ENCODE data around the gene MAST4. TPM values are rescaled to one million over a fixed set of nuclear protein-coding genes. Genes with fewer than 3 reads are reported as not detected.
A peak's percentile ranks its signal among the peaks of the same experiment; 100 is the strongest.

MAST4 gene
- total and polyA plus RNA-seq, 8 donors = 5.9 to 29.7 (median 10.0) TPM

DNA sequence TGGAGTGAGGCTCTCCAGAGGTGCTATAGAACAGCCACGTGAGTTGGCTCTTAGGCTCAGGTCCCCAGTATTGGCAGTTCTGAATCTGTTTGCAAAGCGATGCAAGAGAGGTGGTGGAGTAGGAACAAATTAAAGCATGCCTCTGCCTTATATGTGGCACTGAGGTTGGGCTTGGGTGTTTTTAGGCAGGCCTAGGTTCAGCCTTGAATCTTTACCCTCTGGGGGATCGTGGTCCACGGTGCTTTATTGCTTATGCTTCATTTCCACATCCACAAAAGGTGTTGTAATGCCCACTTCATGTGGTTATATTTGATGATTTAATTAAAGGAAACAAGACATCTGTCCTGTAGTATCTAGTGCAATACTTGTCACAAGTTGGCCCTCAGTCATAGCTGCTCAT is 544.2 kb downstream of the MAST4 start:
- Histone ChIP-seq H3K9me3 (no peaks in the 10 kb centered on the region), H3K27ac (no peak overlapping the region), H3K4me1 (no peaks in the 10 kb centered on the region), H3K27me3 (no peaks in the 10 kb centered on the region), H3K4me3 (no peak overlapping the region), H3K36me3 (peaks cover 0 to 6% (median 6%) of the 10 kb centered on the region in 3 donors)
- TF ChIP-seq, protein P1, sequence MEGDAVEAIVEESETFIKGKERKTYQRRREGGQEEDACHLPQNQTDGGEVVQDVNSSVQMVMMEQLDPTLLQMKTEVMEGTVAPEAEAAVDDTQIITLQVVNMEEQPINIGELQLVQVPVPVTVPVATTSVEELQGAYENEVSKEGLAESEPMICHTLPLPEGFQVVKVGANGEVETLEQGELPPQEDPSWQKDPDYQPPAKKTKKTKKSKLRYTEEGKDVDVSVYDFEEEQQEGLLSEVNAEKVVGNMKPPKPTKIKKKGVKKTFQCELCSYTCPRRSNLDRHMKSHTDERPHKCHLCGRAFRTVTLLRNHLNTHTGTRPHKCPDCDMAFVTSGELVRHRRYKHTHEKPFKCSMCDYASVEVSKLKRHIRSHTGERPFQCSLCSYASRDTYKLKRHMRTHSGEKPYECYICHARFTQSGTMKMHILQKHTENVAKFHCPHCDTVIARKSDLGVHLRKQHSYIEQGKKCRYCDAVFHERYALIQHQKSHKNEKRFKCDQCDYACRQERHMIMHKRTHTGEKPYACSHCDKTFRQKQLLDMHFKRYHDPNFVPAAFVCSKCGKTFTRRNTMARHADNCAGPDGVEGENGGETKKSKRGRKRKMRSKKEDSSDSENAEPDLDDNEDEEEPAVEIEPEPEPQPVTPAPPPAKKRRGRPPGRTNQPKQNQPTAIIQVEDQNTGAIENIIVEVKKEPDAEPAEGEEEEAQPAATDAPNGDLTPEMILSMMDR (IDR thresholded peaks at IDR 0.05) = no peak
- ATAC-seq (no peak), DNase-seq (no peak), FAIRE-seq (no peak)
- intact Hi-C loops (cut with DNase I) = no loop called here
- WGBS, 2 donors = 92 to 93% methylated on average over 4 of the region's 4 CpGs

GRCh38 chr5:67141644-67142043 is 545.5 kb downstream of the MAST4 start:
- intact Hi-C loops (cut with DNase I) = no loop called here
- DNase-seq = no peak
- TF ChIP-seq, protein P1 (IDR thresholded peaks at IDR 0.05) = no peak
- Histone ChIP-seq H3K9me3 (no peaks in the 10 kb centered on the region), H3K4me1 (no peaks in the 10 kb centered on the region), H3K27ac (no peak overlapping the region), H3K36me3 (peaks cover 0 to 12% (median 6%) of the 10 kb centered on the region in 3 donors), H3K27me3 (no peaks in the 10 kb centered on the region), H3K4me3 (no peak overlapping the region)
- FAIRE-seq = no peak
- ATAC-seq = peak in 2 of 4 donors; percentile 62 to 69

DNA sequence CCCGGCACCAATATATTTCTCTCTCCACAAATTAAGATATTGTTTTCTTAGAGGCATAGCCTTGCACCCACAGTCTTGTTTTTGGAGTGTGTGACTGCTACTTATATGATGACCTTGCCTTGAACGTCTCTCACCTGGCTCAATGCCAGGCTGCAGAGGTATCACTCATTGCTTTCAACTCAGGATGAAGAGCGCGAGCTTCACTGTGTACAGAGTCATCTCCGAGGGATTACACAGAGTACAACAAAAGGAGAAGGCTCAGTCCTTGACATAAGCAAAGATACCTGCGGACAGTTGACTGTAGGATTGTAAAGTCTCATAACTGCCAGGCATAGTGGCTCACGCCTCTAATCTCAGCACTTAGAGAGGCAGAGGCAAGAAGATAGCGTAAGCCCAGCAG is 546.6 kb downstream of the MAST4 start:
- no peak for DNase-seq
- H3K4me3 ChIP-seq = no peak overlapping the region
- peak in 1 of 4 donors; percentile 16 for ATAC-seq
- peaks cover 0 to 12% (median 6%) of the 10 kb centered on the region in 3 donors for H3K36me3 ChIP-seq
- no peaks in the 10 kb centered on the region for H3K27me3 ChIP-seq
- FAIRE-seq = no peak
- no peaks in the 10 kb centered on the region for H3K4me1 ChIP-seq
- TF ChIP-seq, protein P1 (IDR thresholded peaks at IDR 0.05) = no peak
- 79 to 82% methylated on average over 8 of the region's 8 CpGs for WGBS, 2 donors
- H3K27ac ChIP-seq = no peak overlapping the region
- no peaks in the 10 kb centered on the region for H3K9me3 ChIP-seq
- intact Hi-C loops (cut with DNase I) = no loop called here

DNA sequence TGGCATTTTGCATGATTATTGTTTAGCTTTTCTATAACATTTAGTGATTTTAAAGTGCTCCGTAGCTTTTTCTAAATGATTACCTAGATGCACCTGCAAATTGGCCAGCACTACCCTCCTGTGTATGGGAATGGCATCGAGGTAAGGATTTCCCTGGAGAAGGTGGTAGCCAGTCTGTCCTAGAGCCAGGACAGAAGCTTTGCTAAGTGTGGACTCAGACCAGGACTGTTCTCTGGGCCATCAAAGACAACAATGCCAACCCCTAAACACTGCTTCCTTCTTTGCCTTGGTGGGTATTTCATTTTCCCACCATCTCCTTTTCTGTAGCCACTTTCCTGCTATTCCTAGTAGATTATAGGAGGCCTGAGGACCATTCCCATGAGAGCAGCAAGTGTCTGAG is 547.4 kb downstream of the MAST4 start:
- 88 to 90% methylated on average over 2 of the region's 2 CpGs for WGBS, 2 donors
- H3K27me3 ChIP-seq = no peaks in the 10 kb centered on the region
- H3K4me1 ChIP-seq = no peaks in the 10 kb centered on the region
- H3K9me3 ChIP-seq = no peaks in the 10 kb centered on the region
- intact Hi-C loops (cut with DNase I) = no loop called here
- TF ChIP-seq, protein P1 (IDR thresholded peaks at IDR 0.05) = no peak
- no peak for FAIRE-seq
- H3K4me3 ChIP-seq = no peak overlapping the region
- ATAC-seq = no peak
- no peak for DNase-seq
- peaks cover 0 to 12% (median 6%) of the 10 kb centered on the region in 3 donors for H3K36me3 ChIP-seq
- no peak overlapping the region for H3K27ac ChIP-seq

- peaks cover 0 to 12% (median 6%) of the 10 kb centered on the region in 3 donors for H3K36me3 ChIP-seq
- peak in 1 of 4 donors; percentile 12 for ATAC-seq
These were observed 548.0 kb downstream of the MAST4 start for GRCh38 chr5:67144183-67144639.

More at GRCh38 chr5:67144183-67144639, 548.0 kb downstream of the MAST4 start:
- intact Hi-C loops (cut with DNase I) = no loop called here
- no peaks in the 10 kb centered on the region for H3K27me3 ChIP-seq
- TF ChIP-seq, protein P1 (IDR thresholded peaks at IDR 0.05) = no peak
- FAIRE-seq (no peak), DNase-seq (no peak)
- no peak overlapping the region for H3K4me3 ChIP-seq
- H3K9me3 ChIP-seq = no peaks in the 10 kb centered on the region
- no peaks in the 10 kb centered on the region for H3K4me1 ChIP-seq
- 42 to 48% methylated on average over 2 of the region's 2 CpGs for WGBS, 2 donors
- no peak overlapping the region for H3K27ac ChIP-seq

Measured in pancreas (tissue), 10 donors.